OCI-LY7 (cell line): Measurements from ENCODE around the gene MCRIP2.

Source experiments
- EZH2phosphoT487 ChIP-seq: fragments of 200-600 bp; sonication (generic); IDR thresholded peaks from 2 replicates; pipeline ENCODE4 v1.6.1; 2018; ENCODE audit warnings: low read depth, borderline replicate concordance, mild to moderate bottlenecking, mixed run types, antibody characterized with exemption, low read length, moderate library complexity, mixed read lengths
- TF ChIP-seq, protein P1 (sequence below): fragments of 200-600 bp; sonication (generic); conservative IDR thresholded peaks from 2 replicates; pipeline ENCODE4 v1.5.1; 2014; ENCODE audit warnings: mild to moderate bottlenecking, antibody characterized with exemption, low read length, moderate library complexity, mixed read lengths

DNA sequence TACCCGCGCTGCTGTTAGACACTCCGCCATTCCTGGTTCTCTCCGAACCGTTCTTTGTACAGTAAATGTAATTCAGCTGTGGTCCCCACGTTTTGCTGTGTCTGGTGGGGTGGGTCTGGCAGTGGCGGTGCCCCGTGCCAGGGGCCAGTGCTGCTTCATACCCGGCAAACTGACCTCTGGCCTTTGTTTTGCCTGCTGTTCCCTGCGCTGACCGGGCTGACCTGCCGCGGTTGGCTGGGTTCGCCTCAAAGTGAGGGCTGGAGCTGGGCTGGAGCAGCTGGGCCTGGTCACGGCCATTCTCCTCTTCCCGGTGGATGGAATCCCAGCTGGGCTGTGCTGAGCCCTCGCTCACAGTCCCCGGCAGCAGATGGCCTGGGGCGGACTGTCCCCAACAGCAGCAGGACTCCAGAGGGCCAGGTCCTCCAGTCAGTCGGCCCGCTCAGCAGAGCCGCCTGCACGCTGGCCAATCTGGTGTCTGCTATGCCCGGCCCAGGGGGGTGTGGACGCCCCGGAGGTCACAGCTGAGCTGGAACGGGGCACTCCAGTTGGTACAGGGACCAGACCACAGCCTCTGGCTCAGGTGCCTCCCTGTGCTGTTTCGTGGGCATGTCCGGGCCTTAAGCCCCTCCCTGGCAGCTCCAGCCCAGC lies 12.3 kb upstream of the MCRIP2 start:
- TF ChIP-seq, protein P1, sequence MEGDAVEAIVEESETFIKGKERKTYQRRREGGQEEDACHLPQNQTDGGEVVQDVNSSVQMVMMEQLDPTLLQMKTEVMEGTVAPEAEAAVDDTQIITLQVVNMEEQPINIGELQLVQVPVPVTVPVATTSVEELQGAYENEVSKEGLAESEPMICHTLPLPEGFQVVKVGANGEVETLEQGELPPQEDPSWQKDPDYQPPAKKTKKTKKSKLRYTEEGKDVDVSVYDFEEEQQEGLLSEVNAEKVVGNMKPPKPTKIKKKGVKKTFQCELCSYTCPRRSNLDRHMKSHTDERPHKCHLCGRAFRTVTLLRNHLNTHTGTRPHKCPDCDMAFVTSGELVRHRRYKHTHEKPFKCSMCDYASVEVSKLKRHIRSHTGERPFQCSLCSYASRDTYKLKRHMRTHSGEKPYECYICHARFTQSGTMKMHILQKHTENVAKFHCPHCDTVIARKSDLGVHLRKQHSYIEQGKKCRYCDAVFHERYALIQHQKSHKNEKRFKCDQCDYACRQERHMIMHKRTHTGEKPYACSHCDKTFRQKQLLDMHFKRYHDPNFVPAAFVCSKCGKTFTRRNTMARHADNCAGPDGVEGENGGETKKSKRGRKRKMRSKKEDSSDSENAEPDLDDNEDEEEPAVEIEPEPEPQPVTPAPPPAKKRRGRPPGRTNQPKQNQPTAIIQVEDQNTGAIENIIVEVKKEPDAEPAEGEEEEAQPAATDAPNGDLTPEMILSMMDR: no peak
- no peak for TF ChIP-seq EZH2phosphoT487
